ENCODE data around the gene GADL1.

DNA sequence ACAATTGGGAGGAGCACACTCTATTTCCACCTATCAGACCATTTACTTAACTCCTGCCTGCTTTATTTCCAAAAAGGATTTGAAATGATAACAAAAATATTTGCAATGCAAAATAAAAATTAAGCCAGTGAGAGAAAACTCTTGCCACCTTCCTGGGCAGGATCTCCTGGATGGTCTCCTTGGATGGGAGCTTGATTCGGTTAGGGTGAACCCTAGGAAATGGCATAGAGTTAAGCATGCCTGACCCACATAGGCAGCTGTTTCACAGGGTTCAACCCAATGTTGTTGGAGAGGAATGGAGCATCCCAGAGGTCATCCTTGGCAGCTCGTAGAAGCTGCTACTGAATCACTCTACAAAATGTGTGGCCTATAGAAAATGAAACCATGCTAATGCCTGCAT lies 204.3 kb downstream of the GADL1 start:
- TF ChIP-seq CTCF (IDR thresholded peaks at IDR 0.05) (no peak), POLR2A (IDR thresholded peaks at IDR 0.05) (no peak)
